Measurements from ENCODE around the gene BCAS3.
"Not testable (repeated sequence)": the region's sequence is repeated elsewhere in the genome, so short reads cannot be mapped to it uniquely, and the experiment has no call there.

The BCAS3 gene

GRCh38 chr17:60803059-60803458 lies 125.4 kb downstream of the BCAS3 start:
- in situ Hi-C loops (cut with HindIII; ENCODE audit: low sequenced_read_pairs) = no loop called here
- no peak for TF ChIP-seq CTCF (IDR thresholded peaks at IDR 0.05; ENCODE audit: low read depth, low read length, missing control alignments)
- H3K4me3 ChIP-seq (ENCODE audit: low read depth, low read length) = no peak overlapping the region
- DNase-seq (ENCODE audit: low read depth) = no peak

GRCh38 chr17:60804831-60805230 lies 127.2 kb downstream of the BCAS3 start:
- in situ Hi-C loops (cut with HindIII; ENCODE audit: low sequenced_read_pairs) = no loop called here
- no peak for DNase-seq (ENCODE audit: low read depth)
- no peak overlapping the region for H3K4me3 ChIP-seq (ENCODE audit: low read depth, low read length)
- no peak for TF ChIP-seq CTCF (IDR thresholded peaks at IDR 0.05; ENCODE audit: low read depth, low read length, missing control alignments)

GRCh38 chr17:60809421-60809820 lies 131.8 kb downstream of the BCAS3 start:
- no peak for TF ChIP-seq CTCF (IDR thresholded peaks at IDR 0.05; ENCODE audit: low read depth, low read length, missing control alignments)
- DNase-seq (ENCODE audit: low read depth) = no peak
- H3K4me3 ChIP-seq (ENCODE audit: low read depth, low read length) = no peak overlapping the region
- in situ Hi-C loops (cut with HindIII; ENCODE audit: low sequenced_read_pairs) = no loop called here

- DNase-seq (ENCODE audit: low read depth); H3K4me3 ChIP-seq (ENCODE audit: low read depth, low read length); in situ Hi-C loops (cut with HindIII; ENCODE audit: low sequenced_read_pairs): not testable (repeated sequence)
These were observed 137.3 kb downstream of the BCAS3 start for GRCh38 chr17:60814941-60815340.

- H3K4me3 ChIP-seq (ENCODE audit: low read depth, low read length) = no peak overlapping the region
- TF ChIP-seq CTCF (IDR thresholded peaks at IDR 0.05; ENCODE audit: low read depth, low read length, missing control alignments) = no peak
- in situ Hi-C loops (cut with HindIII; ENCODE audit: low sequenced_read_pairs) = no loop called here
- DNase-seq (ENCODE audit: low read depth) = peak; percentile 69
These were observed 139.5 kb downstream of the BCAS3 start for GRCh38 chr17:60817192-60817591.

- TF ChIP-seq CTCF (IDR thresholded peaks at IDR 0.05; ENCODE audit: low read depth, low read length, missing control alignments) = no peak
- H3K4me3 ChIP-seq (ENCODE audit: low read depth, low read length) = no peak overlapping the region
- no peak for DNase-seq (ENCODE audit: low read depth)
- in situ Hi-C loops (cut with HindIII; ENCODE audit: low sequenced_read_pairs) = no loop called here
These were observed 141.9 kb downstream of the BCAS3 start for GRCh38 chr17:60819447-60820130.

GRCh38 chr17:60823515-60823914 lies 145.9 kb downstream of the BCAS3 start:
- DNase-seq (ENCODE audit: low read depth) = no peak
- TF ChIP-seq CTCF (IDR thresholded peaks at IDR 0.05; ENCODE audit: low read depth, low read length, missing control alignments) = no peak
- in situ Hi-C loops (cut with HindIII; ENCODE audit: low sequenced_read_pairs) = no loop called here

More at GRCh38 chr17:60823515-60823914, 145.9 kb downstream of the BCAS3 start:
- H3K4me3 ChIP-seq (ENCODE audit: low read depth, low read length) = no peak overlapping the region

All from astrocyte of the cerebellum (primary cell).